DMS153 treated with DMSO at 0.1 percent for 48 hours (cell line): Measurements from ENCODE around the gene PRKG1.
"Not testable (repeated sequence)": the region's sequence is repeated elsewhere in the genome, so short reads cannot be mapped to it uniquely, and the experiment has no call there.

Experiments
- DNase-seq: peaks from one replicate; lab custom pipeline; 2025; ENCODE audit not compliant: unreplicated experiment; lab: John Stamatoyannopoulos, UW

The PRKG1 gene

DNA sequence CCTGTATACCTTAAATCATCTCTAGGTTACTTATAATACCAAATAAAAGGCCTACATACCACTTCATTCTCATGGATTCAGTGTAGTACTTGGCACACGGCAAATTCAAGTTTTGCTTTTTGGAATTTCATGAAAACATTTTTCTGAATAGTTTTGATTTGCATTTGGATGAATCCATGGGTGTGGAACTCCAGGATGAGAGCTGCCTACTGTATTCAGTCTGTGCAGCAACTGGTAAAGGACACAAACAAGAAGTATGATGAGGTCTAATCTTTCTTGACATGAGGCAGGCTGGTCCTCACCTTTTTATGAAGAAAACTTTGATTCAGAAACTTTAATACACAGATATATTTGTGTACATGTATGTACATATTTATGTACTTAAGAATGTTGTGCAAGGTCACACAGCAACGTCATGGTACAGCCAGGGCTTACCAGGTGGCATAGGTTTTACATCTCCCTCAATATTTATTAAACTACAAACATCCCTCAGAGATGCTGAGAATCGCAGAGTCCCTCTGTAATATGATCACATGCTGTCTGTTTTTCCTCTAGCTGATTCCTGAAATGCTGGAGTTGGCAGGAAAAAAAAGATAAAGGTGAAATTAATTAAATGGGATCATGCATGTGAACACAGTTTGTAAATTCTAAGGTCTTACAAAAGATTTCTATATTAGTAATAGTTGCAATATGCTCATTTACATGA, 239.6 kb downstream of the PRKG1 start:
- no peak for DNase-seq

DNA sequence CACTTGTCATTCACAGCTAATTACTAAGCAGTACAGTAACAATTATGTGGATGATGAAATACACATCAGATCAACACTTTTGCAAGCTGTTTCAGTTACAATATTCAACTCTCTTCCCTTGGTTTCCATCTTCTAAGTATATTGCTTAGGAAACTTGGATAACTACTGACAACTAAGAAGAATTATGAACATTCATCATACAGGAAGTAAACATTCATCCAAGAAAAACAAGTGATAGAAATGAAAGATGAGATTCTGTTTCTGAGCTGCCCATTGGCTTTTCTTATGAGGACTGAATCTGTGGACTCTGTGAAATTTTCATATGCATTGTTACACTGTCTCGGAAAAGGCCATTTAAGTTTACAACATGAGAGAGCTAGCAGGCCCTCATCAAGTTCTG, 240.2 kb downstream of the PRKG1 start:
- DNase-seq, result no peak

DNA sequence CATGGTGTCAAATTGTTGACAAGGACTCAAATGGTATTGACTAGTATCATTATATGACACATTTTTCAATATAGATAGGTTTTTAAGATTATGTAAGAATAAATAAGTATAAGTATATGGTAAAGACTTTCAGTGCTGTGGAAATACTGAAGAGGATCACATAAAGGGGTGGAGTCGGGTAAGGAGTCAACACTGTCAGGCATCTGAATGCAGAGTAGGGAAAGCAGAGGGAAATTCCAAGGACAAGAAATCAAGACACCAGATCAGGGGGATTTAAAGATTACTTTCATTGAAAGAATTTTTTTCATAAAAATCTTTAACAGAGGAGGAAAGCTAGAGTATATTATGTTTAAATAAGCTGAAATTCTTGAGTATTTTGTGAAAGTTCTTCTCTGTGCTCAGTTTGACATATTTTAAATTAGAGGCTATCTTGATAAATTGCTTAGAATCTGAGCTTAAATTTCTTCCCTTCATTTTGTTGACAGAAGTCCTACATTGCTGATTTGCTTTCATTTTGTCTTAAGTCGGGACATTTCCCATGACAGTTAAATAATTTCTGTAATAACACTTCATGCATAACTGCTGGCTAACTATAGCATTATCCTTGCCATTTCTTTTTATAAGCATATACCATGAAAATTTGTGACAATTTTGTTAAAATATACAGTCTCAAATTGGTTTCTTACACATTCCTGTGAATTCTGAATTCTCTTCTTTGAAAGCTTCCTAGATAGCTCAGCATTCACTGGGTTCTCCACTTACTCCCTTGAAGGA, 244.3 kb downstream of the PRKG1 start:
- DNase-seq, result no peak

DNA sequence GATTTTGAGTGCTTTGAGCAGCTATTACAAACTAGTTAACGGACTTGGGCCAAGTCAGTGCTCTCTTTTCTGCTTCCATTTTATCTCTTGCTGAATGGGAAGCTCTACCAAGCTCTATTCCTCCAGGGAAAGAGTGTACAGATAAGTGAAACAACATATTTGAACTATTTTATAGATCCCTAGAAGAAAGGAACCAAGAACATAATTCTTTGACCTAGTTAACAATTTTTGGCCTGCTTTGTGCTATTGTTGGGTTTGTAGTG, 244.8 kb downstream of the PRKG1 start:
- DNase-seq, result no peak

DNA sequence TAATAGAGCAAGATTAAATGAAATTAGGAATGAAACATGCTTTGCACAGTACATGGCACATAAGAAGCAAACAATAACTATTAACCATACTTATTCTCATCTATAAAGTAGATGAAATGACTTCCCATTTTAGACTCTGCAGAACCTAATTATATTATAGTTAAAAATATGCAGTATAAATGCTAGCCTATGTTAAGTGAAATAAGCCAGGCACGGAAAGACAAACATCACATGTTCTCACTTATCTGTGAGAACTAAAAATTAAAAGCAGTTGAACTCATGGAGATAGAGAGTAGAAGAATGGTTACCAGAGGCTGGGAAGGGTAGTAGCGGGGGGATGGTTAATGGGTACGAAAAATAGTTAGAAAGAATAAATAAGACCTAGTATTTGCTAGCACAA, 247.0 kb downstream of the PRKG1 start:
- no peak for DNase-seq

DNA sequence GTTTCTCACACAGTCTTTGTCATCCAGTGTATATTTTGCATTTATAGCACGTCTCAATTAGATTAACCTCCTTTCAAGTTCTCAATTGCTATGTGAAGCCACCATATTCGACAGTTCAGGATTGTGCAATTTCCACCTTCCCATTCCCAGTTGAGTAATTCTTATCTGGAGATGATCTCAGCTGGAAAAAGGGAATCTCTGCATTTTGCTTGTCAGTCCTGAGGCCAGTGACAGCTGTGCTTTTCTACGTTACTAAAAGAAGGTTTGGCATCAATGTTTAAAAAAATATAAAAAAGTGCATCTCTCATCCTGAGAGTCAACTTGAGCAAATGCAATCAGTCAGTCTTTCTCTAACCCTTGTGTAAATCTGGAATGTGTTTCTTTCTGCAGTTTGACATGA, 247.7 kb downstream of the PRKG1 start:
- no peak for DNase-seq

DNA sequence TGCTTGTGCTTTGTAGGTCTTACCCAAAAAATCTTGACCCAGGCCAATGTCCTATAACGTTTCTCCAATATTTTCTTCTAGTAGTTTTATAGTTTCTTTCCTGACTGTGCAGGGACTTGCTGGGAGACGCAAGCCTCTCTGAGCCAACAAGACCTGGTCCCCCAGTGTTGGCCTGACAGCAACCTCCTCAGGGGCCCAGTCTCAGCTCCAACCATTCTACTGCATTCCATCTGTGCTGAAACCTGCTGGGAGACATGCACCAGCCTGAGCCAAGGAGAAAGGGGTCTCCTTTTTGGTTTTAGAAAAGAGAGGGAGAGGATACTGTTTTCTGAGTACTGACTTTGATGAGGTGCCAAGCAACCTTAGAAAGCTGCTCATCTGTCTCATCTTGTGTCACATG, 251.4 kb downstream of the PRKG1 start:
- DNase-seq, result no peak

DNA sequence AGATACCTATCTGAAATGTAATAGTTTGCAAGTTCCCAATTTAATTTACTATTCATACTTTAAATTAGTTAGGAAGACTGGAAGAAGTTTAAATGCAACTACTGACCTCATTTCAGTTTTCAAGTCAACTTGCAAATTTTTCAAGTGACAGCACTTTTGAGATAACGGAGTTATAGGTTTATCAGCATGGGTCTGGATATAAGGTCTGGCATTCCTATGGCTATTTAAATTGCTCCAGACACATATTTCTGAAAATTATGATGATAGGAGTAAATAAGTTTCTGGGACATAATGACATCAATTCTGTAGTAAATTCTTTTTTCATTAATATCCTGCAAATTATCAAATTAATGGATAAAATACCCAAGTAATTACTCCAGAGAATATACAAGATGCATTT, 251.9 kb downstream of the PRKG1 start:
- no peak for DNase-seq

DNA sequence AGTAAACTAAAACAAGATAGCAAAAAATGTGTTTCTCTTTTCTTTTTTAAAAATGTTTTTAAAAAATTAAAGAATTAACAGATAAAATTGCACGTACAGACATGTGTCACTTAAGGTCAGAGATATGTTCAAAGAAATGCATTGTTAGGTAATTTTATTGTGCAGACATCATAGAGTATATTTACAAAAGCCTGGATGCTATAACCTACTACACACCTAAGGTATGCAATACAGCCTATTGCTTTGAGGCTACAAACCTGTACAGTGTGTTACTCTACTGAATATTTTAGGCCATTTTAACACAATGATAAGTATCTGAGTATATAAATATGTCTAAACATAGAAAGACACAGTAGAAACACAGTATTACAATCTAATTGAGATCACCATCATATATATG, 253.1 kb downstream of the PRKG1 start:
- DNase-seq, result no peak

DNA sequence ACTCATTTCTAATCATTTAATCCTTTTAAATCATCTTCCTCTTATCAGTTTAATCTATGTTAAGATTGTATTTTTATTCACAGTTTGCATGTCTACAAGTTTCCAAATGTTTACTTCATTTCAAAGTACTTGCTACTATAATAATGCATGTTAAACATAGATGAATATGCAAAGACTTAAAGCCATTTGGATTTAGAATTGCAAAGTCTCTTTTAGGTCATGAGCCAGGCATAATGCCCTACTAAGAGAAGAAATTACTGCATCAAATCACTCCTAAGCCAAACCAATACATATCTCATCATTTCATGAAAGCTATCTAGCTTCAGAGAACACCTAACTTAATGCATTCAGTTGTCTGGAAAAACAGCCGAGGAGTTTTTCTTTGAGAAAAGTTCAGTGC, 266.1 kb downstream of the PRKG1 start:
- DNase-seq, result no peak

DNA sequence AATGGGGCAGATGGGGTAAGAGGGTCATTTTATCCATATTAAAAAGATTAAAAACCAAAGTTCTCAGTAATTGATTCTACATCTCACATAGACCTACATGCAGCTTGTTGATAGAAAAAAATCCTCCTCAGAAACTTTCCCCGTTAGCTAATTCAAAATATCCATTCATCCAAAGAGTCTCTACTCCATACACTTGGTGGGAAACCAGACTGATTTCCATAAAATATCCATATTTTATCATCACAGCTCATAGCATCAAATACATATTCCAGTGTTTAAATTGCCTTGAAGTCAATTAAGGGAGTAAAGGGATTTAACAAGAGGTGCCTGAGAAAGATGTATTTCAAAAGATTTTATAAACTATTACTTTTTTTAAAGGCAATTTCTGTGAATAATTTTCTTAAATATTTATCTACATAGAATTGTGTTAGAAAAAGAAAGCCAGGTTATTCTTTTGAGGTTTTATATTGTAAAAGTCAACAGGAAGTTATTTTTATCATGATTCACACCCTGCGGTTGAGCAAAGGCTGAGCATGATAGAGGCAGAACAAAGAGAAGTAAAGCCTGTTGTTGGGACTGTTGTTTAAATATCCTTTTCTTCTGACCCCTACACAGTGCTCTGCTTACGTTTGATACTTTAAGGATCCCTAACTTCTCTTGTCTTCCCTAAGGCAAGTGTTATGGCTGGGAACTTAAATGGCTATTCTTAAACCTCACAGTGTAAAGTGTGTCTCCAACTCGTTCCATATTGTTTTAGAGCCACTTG, 266.7 kb downstream of the PRKG1 start:
- DNase-seq, result no peak

DNA sequence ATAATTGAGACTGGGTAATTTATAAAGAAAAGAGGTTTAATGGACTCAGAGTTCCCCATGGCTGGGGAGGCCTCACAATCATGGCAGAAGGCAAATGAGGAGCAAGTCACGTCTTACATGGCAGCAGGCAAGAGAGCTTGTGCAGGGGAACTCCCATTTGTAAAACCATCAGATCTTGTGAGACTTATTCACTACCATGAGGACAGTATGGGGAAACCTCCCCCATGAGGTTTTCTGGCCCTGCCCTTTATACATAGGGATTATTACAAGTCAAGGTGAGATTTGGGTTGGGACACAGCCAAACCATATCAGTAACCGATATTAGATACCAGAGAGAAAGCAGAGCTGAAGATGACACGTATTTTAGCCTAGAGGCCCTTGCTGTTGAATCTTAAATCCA, 267.5 kb downstream of the PRKG1 start:
- not testable (repeated sequence) for DNase-seq

DNA sequence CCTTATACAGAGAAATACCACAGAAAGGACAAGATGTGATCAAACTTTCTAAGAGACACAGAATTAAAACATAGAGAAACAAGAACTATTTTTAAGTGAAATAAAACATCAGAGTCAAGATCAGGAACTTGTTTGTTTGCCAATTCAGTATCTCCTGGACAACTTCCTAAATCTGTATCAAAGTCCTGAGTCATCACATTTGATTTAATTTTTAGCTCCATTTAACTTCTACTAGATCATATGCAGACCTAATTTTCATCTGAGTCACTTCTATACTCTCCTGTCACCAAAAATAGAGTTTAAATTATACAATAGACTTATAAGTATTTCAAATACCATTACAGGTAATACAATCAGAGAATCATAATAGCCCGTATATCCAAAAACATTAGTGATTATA, 268.1 kb downstream of the PRKG1 start:
- no peak for DNase-seq

DNA sequence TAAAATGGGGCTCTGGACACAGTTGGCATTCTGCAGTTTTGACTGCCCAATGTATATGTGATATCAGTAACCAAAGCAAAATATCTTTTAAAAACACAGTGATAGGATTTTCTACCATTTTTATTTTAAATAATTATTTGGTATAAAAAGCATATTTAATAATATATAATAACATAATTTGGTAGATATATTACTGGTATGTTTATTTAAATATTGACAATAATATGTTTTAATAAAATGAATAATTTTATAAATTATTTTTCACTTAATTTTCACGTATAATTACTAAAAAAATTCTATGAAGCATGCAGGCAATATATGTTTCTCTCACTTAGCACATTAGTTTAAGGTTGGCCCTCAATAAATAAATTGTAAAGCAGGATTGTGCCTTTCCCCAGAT, 269.1 kb downstream of the PRKG1 start:
- no peak for DNase-seq

DNA sequence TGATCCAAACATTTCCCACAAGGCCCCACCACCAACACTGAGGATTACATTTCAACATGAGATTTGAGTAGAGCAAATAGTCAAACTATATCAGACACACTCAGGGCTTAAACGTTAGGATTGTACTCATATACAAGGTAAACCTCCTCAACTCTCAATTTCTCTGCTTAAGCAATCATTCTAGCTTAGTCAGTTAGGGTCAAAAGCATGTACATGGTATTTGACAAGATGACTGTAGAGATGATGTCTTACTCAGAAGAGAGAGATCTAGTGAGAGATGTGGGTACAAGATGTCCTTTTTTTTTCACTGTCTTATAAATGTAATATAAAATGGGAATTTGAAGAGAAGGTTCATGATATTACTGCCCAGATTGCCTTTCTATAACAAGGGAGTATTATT, 270.1 kb downstream of the PRKG1 start:
- DNase-seq, result no peak

DNA sequence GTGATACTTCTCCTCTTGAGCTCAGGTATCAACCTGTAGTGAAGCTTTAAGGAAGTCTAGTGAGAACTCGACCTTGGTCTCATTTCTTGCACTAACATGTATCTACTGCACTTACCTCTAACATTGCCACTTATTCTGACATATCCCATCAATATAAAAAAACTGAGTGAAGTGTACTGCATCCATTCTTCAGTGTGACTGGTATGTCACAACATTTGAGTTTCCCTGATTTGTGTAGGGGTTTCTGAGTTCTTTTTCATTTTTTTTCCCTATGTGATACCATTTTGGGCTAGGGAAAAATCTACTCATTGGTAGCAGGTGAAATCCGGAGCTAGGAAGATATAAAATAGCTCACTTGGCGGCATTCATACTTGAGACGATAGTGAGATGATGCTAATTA, 274.3 kb downstream of the PRKG1 start:
- DNase-seq, result no peak

DNA sequence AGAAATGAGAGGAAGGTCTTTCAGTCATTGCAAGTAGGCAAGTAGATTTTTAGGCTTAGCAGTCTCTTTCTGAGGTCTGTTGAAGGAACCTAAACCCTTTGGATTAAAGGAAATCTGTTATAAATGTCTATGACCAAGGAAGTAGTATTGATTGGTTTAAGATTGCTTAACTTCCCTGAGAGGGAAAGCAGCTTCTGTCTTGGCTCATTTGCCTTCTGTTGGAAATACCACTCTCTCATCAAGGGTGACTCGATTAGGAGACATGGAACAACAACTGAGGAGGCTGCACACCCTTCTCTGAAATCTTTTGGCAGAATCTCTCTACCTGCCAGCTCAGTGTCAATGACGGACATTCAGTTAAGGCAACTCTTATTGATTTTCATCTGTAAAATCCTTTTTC, 282.9 kb downstream of the PRKG1 start:
- DNase-seq, result no peak

DNA sequence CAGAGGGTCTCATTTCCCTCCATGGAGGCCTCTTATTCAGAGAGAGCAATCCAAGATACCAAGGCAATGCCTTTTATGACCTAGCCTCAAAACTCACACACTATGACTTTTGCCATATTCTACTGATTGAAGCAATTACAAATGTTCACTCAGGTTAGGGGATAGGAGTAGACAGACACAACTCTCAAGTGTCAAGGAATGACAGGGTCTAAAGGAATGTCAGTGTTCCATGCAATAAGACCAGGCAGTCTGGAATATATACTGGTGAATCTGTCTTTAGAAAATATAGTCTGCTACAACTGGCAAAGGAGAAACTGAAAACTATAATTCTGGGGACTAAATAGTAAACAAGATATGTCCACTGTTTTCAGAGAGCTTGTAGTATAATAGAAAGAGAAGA, 283.9 kb downstream of the PRKG1 start:
- no peak for DNase-seq

DNA sequence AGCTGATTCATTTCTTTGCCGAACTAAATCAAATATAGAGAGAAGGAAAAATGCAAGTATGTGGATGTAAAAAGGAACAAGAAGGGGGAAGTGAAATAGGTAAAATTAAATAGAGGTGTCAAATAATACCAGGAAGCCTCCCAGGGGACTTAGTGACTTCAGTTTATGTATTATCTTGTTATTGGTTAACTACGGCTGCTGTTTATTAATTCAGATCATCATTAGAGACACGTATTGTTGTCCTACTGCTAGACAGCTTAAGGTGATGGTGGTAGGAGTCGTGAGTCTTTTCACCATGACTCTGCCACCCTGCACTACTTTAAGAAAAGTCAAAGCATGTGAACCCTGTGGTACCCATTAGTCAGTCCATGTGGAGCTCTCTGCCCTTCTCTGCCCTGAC, 289.1 kb downstream of the PRKG1 start:
- no peak for DNase-seq

DNA sequence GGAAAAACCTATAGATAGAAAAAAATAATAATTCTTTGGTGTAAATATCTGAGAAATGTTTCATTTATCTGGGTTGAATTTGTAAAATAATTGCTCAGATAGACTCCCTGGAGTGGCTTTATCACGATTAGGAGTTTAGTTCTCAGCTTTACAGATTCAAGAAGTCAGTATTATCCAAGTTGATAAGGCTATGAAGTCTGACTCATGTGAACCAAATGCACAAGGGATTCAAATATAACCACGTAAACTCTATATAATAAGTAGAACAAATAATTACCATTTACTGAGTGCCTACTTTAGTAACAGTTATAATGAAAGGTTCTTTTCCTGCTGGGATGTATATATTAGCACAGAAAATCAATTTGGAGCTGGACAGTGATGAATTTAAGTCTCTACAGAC, 290.4 kb downstream of the PRKG1 start:
- no peak for DNase-seq

DNA sequence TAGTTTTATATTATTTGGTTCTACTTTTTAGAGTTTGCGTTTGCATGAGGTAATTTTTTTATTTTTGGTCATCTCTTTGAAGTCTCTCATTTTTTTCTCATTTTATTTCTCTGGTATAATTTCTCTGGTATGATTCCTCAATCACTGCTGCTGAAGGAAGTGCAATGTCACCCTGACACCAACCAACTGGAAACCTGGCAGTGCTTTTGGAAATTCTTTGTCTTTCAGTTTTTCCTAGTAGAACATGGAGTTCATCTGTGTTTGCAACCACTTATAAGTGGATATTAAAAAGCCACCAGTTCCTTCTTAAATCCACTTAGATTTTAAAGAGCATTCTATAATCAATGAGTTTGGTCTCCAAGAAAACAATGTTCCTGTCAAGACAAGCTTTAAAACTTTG, 291.8 kb downstream of the PRKG1 start:
- no peak for DNase-seq

DNA sequence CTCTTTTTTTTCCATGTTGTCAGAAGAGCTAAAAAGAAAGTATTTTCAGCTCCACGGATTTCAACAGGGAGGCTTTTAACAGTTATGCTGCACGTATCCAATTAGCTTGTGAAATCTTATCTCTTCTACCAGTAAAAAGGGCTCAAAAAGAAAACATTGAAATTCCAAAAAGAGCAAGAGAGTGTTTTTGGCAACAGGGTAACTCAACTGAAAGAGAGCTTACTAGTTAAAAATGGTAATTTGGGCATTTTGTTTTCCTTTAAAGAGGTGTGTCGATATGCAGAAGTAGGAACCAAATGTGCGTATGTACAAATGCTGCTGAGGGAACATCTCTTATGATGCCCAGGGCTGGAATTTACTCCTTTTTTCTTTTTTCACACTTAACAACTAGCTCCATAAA, 292.8 kb downstream of the PRKG1 start:
- no peak for DNase-seq
